Central memory CD8-positive, alpha-beta T cell (primary cell): ENCODE data around the gene SGPP1.
"Not testable (repeated sequence)": the region's sequence is repeated elsewhere in the genome, so short reads cannot be mapped to it uniquely, and the experiment has no call there.

ENCODE experiments used
- ATAC-seq: fragments of 150-1000 bp; cut with Tn5 transposase; replicated peaks from 2 replicates; pipeline ENCODE4 v1.10.0; 2022; ENCODE audit warnings: mild to moderate bottlenecking, moderate FRiP score, moderate number of reproducible peaks; ENCODE audit not compliant: poor library complexity, severe bottlenecking; ENCODE audit errors: extremely low read depth
- DNase-seq, 2 donors: peaks; one replicate each; pipeline ENCODE4 v3.0.0; 2021; ENCODE audit warnings: low spot score in 2 of 2
- H3K27ac Mint-ChIP-seq: one replicate; pipeline ENCODE4 v1.8.0; 2022; ENCODE audit warnings: low read depth, mild to moderate bottlenecking, moderate library complexity, mixed read lengths
- H3K27me3 Mint-ChIP-seq: one replicate; pipeline ENCODE4 v1.8.0; 2022; ENCODE audit warnings: mixed read lengths
- H3K36me3 Mint-ChIP-seq: one replicate; pipeline ENCODE4 v1.8.0; 2022; ENCODE audit warnings: mild to moderate bottlenecking, moderate library complexity, mixed read lengths; ENCODE audit not compliant: insufficient read depth
- H3K4me1 Mint-ChIP-seq: one replicate; pipeline ENCODE4 v1.8.0; 2022; ENCODE audit warnings: mixed read lengths
- H3K4me3 Mint-ChIP-seq: one replicate; pipeline ENCODE4 v1.8.0; 2022; ENCODE audit warnings: mild to moderate bottlenecking, moderate library complexity, mixed read lengths
- H3K9me3 Mint-ChIP-seq: one replicate; pipeline ENCODE4 v1.8.0; 2022; ENCODE audit warnings: mixed read lengths

Gene SGPP1

GRCh38 chr14:63713764-63714163 is 14.1 kb downstream of the SGPP1 start:
- Mint-ChIP-seq H3K4me1 (peaks cover 29% of the 10 kb centered on the region), H3K27me3 (no peaks in the 10 kb centered on the region), H3K4me3 (no peak overlapping the region), H3K9me3 (no peaks in the 10 kb centered on the region), H3K36me3 (peaks cover 7% of the 10 kb centered on the region), H3K27ac (no peak overlapping the region)
- ATAC-seq = no peak
- DNase-seq = no peak

- H3K4me1 Mint-ChIP-seq = peaks cover 29% of the 10 kb centered on the region
- peak overlapping the region; percentile 6 for H3K27ac Mint-ChIP-seq
- no peaks in the 10 kb centered on the region for H3K27me3 Mint-ChIP-seq
- no peak for DNase-seq
- H3K36me3 Mint-ChIP-seq = peaks cover 7% of the 10 kb centered on the region
- no peaks in the 10 kb centered on the region for H3K9me3 Mint-ChIP-seq
- no peak for ATAC-seq
- peak overlapping the region; percentile 33 for H3K4me3 Mint-ChIP-seq
These were observed 14.8 kb downstream of the SGPP1 start for GRCh38 chr14:63713058-63713457.

- H3K9me3 Mint-ChIP-seq = no peaks in the 10 kb centered on the region
- no peaks in the 10 kb centered on the region for H3K27me3 Mint-ChIP-seq
- H3K27ac Mint-ChIP-seq = peak overlapping the region; percentile 12
- H3K36me3 Mint-ChIP-seq = peaks cover 4% of the 10 kb centered on the region
- ATAC-seq (no peak), DNase-seq (no peak)
- peaks cover 29% of the 10 kb centered on the region for H3K4me1 Mint-ChIP-seq
- H3K4me3 Mint-ChIP-seq = no peak overlapping the region
These were observed 15.7 kb downstream of the SGPP1 start for GRCh38 chr14:63712123-63712522.

GRCh38 chr14:63710497-63710896 is 17.4 kb downstream of the SGPP1 start:
- no peaks in the 10 kb centered on the region for H3K27me3 Mint-ChIP-seq
- H3K4me3 Mint-ChIP-seq = no peak overlapping the region
- no peaks in the 10 kb centered on the region for H3K9me3 Mint-ChIP-seq
- peaks cover 2% of the 10 kb centered on the region for H3K36me3 Mint-ChIP-seq
- no peak for ATAC-seq
- no peak for DNase-seq
- H3K27ac Mint-ChIP-seq = no peak overlapping the region
- peaks cover 34% of the 10 kb centered on the region for H3K4me1 Mint-ChIP-seq

GRCh38 chr14:63709589-63709988 is 18.3 kb downstream of the SGPP1 start:
- Mint-ChIP-seq H3K4me1 (peaks cover 34% of the 10 kb centered on the region), H3K27me3 (no peaks in the 10 kb centered on the region), H3K27ac (no peak overlapping the region), H3K9me3 (no peaks in the 10 kb centered on the region), H3K4me3 (no peak overlapping the region), H3K36me3 (peaks cover 2% of the 10 kb centered on the region)
- no peak for ATAC-seq
- DNase-seq = no peak

GRCh38 chr14:63707216-63707615 is 20.6 kb downstream of the SGPP1 start:
- Mint-ChIP-seq H3K27me3 (no peaks in the 10 kb centered on the region), H3K36me3 (peaks cover 2% of the 10 kb centered on the region), H3K27ac (no peak overlapping the region), H3K4me1 (peaks cover 17% of the 10 kb centered on the region), H3K9me3 (no peaks in the 10 kb centered on the region), H3K4me3 (no peak overlapping the region)
- ATAC-seq (no peak), DNase-seq (no peak)

GRCh38 chr14:63705561-63706070 is 22.2 kb downstream of the SGPP1 start:
- DNase-seq (no peak), ATAC-seq (no peak)
- H3K4me3 Mint-ChIP-seq = no peak overlapping the region
- H3K9me3 Mint-ChIP-seq = no peaks in the 10 kb centered on the region
- H3K27me3 Mint-ChIP-seq = no peaks in the 10 kb centered on the region
- peaks cover 23% of the 10 kb centered on the region for H3K4me1 Mint-ChIP-seq
- peaks cover 3% of the 10 kb centered on the region for H3K36me3 Mint-ChIP-seq
- H3K27ac Mint-ChIP-seq = peak overlapping the region; percentile 42

- not testable (repeated sequence) for H3K9me3 Mint-ChIP-seq, H3K27me3 Mint-ChIP-seq, ATAC-seq, H3K4me3 Mint-ChIP-seq, H3K36me3 Mint-ChIP-seq, DNase-seq, H3K27ac Mint-ChIP-seq
- H3K4me1 Mint-ChIP-seq = peaks cover 36% of the 10 kb centered on the region
These were observed 25.3 kb downstream of the SGPP1 start for GRCh38 chr14:63702530-63702929.

GRCh38 chr14:63701606-63702299 is 26.1 kb downstream of the SGPP1 start:
- Mint-ChIP-seq H3K4me3 (no peak overlapping the region), H3K4me1 (peaks cover 36% of the 10 kb centered on the region)
- DNase-seq = no peak

GRCh38 chr14:63692310-63693020 is 35.4 kb downstream of the SGPP1 start:
- Mint-ChIP-seq H3K36me3 (peaks cover 11% of the 10 kb centered on the region), H3K27ac (no peak overlapping the region), H3K4me1 (peaks cover 2% of the 10 kb centered on the region), H3K4me3 (no peak overlapping the region), H3K27me3 (no peaks in the 10 kb centered on the region), H3K9me3 (no peaks in the 10 kb centered on the region)
- no peak for ATAC-seq
- no peak for DNase-seq

More at GRCh38 chr14:63701606-63702299, 26.1 kb downstream of the SGPP1 start:
- Mint-ChIP-seq H3K27me3 (no peaks in the 10 kb centered on the region), H3K36me3 (peaks cover 7% of the 10 kb centered on the region), H3K27ac (no peak overlapping the region), H3K9me3 (no peaks in the 10 kb centered on the region)
- no peak for ATAC-seq

- H3K36me3 Mint-ChIP-seq = peaks cover 7% of the 10 kb centered on the region
- H3K4me1 Mint-ChIP-seq = peaks cover 6% of the 10 kb centered on the region
- peak overlapping the region; percentile 76 for H3K27ac Mint-ChIP-seq
- no peaks in the 10 kb centered on the region for H3K9me3 Mint-ChIP-seq
- no peaks in the 10 kb centered on the region for H3K27me3 Mint-ChIP-seq
- DNase-seq = no peak
- H3K4me3 Mint-ChIP-seq = no peak overlapping the region
- no peak for ATAC-seq
These were observed 38.7 kb downstream of the SGPP1 start for GRCh38 chr14:63689132-63689531.

- no peak for ATAC-seq
- Mint-ChIP-seq H3K4me3 (no peak overlapping the region), H3K4me1 (peaks cover 6% of the 10 kb centered on the region), H3K9me3 (no peaks in the 10 kb centered on the region), H3K27me3 (no peaks in the 10 kb centered on the region), H3K36me3 (peaks cover 7% of the 10 kb centered on the region), H3K27ac (peak overlapping the region; percentile 3)
- DNase-seq = no peak
These were observed 40.9 kb downstream of the SGPP1 start for GRCh38 chr14:63686926-63687325.

- ATAC-seq = no peak
- Mint-ChIP-seq H3K27ac (no peak overlapping the region), H3K27me3 (no peaks in the 10 kb centered on the region)
These were observed 42.5 kb downstream of the SGPP1 start for GRCh38 chr14:63685401-63685800.

More at GRCh38 chr14:63685401-63685800, 42.5 kb downstream of the SGPP1 start:
- H3K36me3 Mint-ChIP-seq = peaks cover 6% of the 10 kb centered on the region
- no peak for DNase-seq
- H3K4me3 Mint-ChIP-seq = no peak overlapping the region
- no peaks in the 10 kb centered on the region for H3K9me3 Mint-ChIP-seq
- H3K4me1 Mint-ChIP-seq = peaks cover 6% of the 10 kb centered on the region
